Mammary epithelial cell (primary cell): Measurements from ENCODE around the gene SYT12.

ENCODE experiments used
- EZH2 ChIP-seq: IDR thresholded peaks from 2 replicates; pipeline ENCODE4 v1.6.1; 2012; ENCODE audit warnings: low read length, inconsistent platforms, borderline replicate concordance
- TF ChIP-seq, protein P1 (sequence below), 2 donors: IDR thresholded peaks in 1 of 2; conservative IDR thresholded peaks in 1 of 2; 2 replicates each; pipeline ENCODE4 v1.5.1; 2011 to 2012; ENCODE audit warnings: inconsistent platforms in 2 of 2, low read length in 2 of 2, mild to moderate bottlenecking in 2 of 2, control low read depth in 1 of 2, low read depth in 1 of 2; ENCODE audit not compliant: insufficient read depth in 1 of 2; ENCODE audit errors: extremely low read depth in 1 of 2

GRCh38 chr11:67098799-67099429 lies 76.0 kb downstream of the SYT12 start:
- TF ChIP-seq, protein P1, sequence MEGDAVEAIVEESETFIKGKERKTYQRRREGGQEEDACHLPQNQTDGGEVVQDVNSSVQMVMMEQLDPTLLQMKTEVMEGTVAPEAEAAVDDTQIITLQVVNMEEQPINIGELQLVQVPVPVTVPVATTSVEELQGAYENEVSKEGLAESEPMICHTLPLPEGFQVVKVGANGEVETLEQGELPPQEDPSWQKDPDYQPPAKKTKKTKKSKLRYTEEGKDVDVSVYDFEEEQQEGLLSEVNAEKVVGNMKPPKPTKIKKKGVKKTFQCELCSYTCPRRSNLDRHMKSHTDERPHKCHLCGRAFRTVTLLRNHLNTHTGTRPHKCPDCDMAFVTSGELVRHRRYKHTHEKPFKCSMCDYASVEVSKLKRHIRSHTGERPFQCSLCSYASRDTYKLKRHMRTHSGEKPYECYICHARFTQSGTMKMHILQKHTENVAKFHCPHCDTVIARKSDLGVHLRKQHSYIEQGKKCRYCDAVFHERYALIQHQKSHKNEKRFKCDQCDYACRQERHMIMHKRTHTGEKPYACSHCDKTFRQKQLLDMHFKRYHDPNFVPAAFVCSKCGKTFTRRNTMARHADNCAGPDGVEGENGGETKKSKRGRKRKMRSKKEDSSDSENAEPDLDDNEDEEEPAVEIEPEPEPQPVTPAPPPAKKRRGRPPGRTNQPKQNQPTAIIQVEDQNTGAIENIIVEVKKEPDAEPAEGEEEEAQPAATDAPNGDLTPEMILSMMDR (conservative IDR thresholded peaks at IDR 0.05 in 1 of 2, IDR thresholded peaks at IDR 0.05 in 1 of 2; ENCODE audit: extremely low read depth in 1 of 2, insufficient read depth in 1 of 2, low read depth in 1 of 2, low read length in 2 of 2), result no peak
- TF ChIP-seq EZH2, result no peak
